ENCODE measurements around the gene PWWP2A. TPM values are rescaled to one million over a fixed set of nuclear protein-coding genes. Genes with fewer than 3 reads are reported as not detected.

Gene PWWP2A
- total RNA-seq, 1 experiment from 2014 or later = 15.3 TPM

DNA sequence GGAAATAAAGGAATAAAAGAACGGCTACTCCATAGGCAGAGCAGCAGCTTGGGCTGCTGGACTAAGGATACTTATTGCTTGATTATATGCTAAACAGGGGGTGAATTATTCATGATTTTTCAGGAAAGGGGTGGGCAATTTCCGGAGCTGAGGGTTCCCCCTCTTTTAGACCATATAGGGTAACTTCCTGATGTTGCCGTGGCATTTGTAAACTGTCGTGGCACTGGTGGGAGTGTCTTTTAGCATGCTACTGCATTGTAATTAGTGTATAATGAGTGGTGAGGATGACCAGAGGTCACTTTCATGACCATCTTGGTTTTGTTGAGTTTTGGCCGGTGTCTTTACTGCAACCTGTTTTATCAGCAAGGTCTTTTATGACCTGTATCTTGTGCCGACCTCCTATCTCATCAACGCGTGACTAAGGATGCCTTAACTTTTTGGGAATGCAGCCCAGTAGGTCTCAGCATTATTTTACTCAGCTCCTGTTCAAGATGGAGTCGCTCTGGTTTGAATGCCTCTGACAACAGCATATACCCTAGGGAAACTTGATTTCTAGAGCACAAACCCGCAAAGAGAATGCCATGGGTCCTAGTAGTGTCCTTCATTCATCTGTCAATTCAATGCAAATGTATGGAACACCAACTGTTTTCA, 47.8 kb upstream of the PWWP2A start:
- no peak overlapping the region for H3K4me2 ChIP-seq (ENCODE audit: low read length)
- intact Hi-C loops (cut with micrococcal nuclease) = no loop called here

DNA sequence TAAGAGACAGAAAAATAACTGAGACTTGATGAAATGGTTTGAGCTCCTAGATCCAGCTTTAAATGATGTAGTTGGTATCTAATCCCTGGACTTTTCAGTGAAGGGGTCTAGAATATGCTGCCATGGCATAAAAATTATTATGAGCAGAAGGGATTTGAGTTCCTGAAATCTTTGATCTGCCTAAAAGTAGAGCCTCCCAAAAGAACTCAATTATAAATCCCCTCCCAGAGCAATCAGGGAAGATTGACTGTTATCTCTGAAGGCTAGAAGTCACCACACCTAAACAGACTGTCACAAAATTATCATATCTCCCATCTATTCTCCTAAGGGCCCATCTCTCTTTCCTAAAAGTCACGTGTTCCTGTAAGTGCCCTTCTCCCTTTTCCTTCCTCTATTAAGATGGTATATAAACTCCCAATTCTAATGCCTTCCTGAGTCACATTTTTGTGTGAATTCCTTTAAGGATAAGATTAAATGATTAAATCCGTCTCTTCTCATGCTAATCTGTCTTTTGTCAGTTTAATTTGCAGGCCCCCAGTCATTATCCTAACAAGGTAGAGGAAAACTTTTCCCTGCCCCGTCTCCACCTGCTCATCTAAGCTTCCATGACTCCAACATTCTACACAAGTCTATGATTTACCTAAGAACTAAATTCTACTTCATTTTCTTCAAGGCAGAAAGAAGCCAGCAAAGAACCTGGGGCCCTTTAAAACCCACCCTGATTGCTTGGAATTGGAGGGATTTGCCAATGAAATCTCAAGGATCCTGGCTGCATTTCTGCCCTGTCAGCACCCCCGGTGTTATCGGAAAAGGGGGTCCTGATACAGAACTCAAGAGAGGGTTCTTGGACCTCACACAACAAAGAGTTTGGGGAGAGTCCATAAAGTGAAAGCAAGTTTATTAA, 47.1 kb upstream of the PWWP2A start:
- H3K4me3 ChIP-seq (ENCODE audit: low read length) = no peak overlapping the region
- DNase-seq (no peak), ATAC-seq (no peak)
- ChIA-PET CTCF (interaction anchor here (0.7 to 1.0 kb wide), 2 partner anchors 131 to 145 kb away, joined by 3 read pairs; no protein-coding TSS in a partner anchor), POLR2A (ENCODE audit: unreplicated experiment) (no interaction called here)
- BruUV-seq (replicated peaks) = no TSS peak
- no peaks in the 10 kb centered on the region for H3K9me2 ChIP-seq (replicated peaks; ENCODE audit: low read length)
- H3K36me3 ChIP-seq (ENCODE audit: low read depth, low read length) = no peaks in the 10 kb centered on the region
- H3K27ac ChIP-seq (ENCODE audit: low read length) = peak overlapping the region; percentile 90
- H3K9me3 ChIP-seq (ENCODE audit: low read length) = no peaks in the 10 kb centered on the region
- H3K79me2 ChIP-seq (ENCODE audit: low read length) = no peaks in the 10 kb centered on the region
- H3F3A ChIP-seq (ENCODE audit: low read length, unreplicated experiment) = no peaks in the 10 kb centered on the region
- peak overlapping the region; percentile 21; the same call in 1 of the 2 replicates for H2AFZ ChIP-seq (ENCODE audit: low read length)
- H3K9ac ChIP-seq (ENCODE audit: low read length) = 0 out of 2 replicates have a peak overlapping the region, but pooled peaks have one; percentile 15
- peak overlapping the region; percentile 81 for H3K4me2 ChIP-seq (ENCODE audit: low read length)
- TF ChIP-seq EZH2phosphoT487 (IDR thresholded peaks at IDR 0.05; ENCODE audit: borderline replicate concordance, low read length) = no peak
- TF ChIP-seq EZH2 (IDR thresholded peaks at IDR 0.05; ENCODE audit: low read length, unreplicated experiment) = no peak
- TF ChIP-seq CTCF (conservative IDR thresholded peaks at IDR 0.05; ENCODE audit: low read depth, low read length) = no peak
- intact Hi-C loops (cut with micrococcal nuclease) = no loop called here
- no peaks in the 10 kb centered on the region for H4K20me1 ChIP-seq (ENCODE audit: low read length)
- H3K27me3 ChIP-seq (ENCODE audit: low read length) = no peaks in the 10 kb centered on the region
- peaks cover 36% of the 10 kb centered on the region for H3K4me1 ChIP-seq (ENCODE audit: insufficient read depth, low read length)

More for the DNA sequence above, 47.8 kb upstream of the PWWP2A start:
- Histone ChIP-seq H3K79me2 (ENCODE audit: low read length) (no peaks in the 10 kb centered on the region), H3F3A (ENCODE audit: low read length, unreplicated experiment) (no peaks in the 10 kb centered on the region), H3K9me2 (replicated peaks; ENCODE audit: low read length) (no peaks in the 10 kb centered on the region), H3K4me3 (ENCODE audit: low read length) (no peak overlapping the region), H3K9me3 (ENCODE audit: low read length) (no peaks in the 10 kb centered on the region), H3K36me3 (ENCODE audit: low read depth, low read length) (no peaks in the 10 kb centered on the region), H3K9ac (ENCODE audit: low read length) (no peak overlapping the region), H3K27ac (ENCODE audit: low read length) (no peak overlapping the region), H4K20me1 (ENCODE audit: low read length) (no peaks in the 10 kb centered on the region), H3K4me1 (ENCODE audit: insufficient read depth, low read length) (peaks cover 36% of the 10 kb centered on the region), H2AFZ (ENCODE audit: low read length) (no peak overlapping the region), H3K27me3 (ENCODE audit: low read length) (no peaks in the 10 kb centered on the region)
- DNase-seq (no peak), ATAC-seq (no peak)
- ChIA-PET POLR2A (ENCODE audit: unreplicated experiment) (no interaction called here), CTCF (no interaction called here)
- BruUV-seq (replicated peaks) = no TSS peak
- TF ChIP-seq EZH2 (IDR thresholded peaks at IDR 0.05; ENCODE audit: low read length, unreplicated experiment) (no peak), EZH2phosphoT487 (IDR thresholded peaks at IDR 0.05; ENCODE audit: borderline replicate concordance, low read length) (no peak), CTCF (conservative IDR thresholded peaks at IDR 0.05; ENCODE audit: low read depth, low read length) (no peak)

Measured in PC-3 (cell line).